HS-27A (cell line): ENCODE data around the gene TAF1A.
"Not testable (repeated sequence)": the region's sequence is repeated elsewhere in the genome, so short reads cannot be mapped to it uniquely, and the experiment has no call there.

Experiments
- DNase-seq: peaks from one replicate; pipeline ENCODE4 v3.0.0-alpha.2; 2012; ENCODE audit warnings: low read depth, missing footprints

The TAF1A gene

DNA sequence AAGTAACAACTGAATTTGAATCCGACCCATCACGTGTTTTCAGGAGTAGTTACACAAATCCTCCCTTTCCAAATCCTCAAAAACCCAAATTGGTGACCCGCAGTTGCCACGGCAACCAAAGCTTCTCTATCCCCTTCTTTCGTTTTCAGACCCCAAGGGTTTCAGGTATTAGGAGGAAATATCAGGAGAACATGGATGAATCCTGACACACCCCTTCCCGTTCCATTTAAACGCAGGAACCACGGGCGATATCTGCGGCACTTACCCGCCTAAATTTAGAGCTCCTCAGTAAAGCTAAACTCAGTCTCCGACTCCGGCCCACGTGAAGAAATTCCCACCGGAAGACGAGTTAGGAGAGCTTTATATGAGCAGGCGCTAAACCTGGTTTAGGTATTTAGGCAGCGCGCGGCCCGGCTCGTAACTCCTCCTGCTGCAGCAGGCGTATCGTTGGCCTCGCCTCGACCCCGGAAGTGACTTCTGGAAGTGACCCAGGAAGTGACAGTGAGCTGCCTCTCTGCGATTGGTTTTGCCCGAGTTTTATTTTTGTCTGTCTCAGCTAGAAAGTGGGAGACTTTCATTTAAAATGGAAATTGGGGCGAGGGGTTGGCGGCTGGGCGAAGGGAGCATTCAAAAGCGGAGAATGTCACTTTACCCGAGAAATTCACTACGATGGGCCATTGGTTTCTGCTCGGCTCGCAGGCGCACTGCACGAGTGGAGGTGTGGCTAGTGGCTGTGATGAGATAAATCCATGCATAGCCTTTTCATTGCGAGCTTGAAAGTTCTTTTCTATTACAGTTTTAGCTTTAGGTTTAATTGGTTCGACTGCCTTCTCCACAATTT, at the start of gene TAF1A:
TSS of gene TAF1A (minus strand) at position 472 of the 841 bp plus-strand sequence.
- DNase-seq, result peak; percentile 41

DNA sequence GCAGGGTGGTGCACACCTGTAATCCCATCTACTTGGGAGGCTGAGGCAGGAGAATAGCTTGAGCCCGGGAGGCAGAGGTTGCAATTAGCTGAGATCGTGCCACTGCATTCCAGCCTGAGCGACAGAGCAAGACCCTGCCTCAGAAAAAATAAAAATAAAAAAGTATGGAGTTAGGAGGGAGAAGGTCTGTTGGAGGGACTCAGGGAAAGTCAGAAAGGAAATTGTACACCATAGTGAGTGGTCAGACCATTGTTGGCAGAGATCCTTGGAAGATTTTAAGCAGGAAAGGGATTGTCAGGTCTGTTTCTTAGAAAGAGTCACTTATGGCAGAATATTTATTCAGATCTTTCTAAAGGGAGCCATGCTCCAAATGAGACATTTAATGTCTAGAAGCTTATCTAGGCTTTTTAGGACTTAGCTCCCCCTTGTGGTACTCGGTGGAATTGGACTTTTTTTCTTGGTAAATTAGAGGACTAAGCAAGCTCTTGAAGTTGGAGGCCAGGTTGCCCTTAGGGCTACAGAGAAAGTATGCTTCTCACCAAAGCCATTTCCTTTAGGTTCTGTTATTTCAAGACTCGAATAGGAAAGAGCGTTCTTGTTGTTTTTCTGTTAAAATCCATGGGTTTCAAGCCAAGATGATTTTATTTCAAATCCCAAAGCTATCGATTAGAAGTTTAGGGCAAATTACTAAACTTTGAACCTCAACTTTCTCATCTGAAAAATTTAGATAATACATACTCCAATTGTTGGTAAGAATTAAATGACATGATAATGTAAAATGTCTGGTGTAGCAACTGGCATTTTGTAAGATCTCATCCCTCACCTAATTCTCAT, 44.7 kb upstream of the TAF1A start:
- DNase-seq, result peak; percentile 68

DNA sequence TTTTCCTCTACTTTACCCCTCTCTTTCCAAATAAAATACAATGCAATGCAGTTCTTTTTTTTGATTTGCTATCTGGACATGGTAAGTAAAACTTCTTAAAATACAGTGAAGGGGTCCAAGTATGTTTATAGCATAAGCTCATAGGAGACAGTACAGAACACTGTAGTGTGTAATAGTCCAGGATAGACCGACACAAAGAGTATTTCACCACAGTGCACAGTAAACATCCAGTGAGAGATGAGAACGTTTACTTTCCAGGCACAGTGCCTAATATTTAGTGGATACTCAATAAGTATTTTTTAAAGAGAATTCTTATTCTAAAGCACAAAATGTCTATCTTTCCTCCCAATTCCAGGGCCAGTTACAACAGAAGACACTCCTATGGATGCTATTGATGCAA, 43.0 kb upstream of the TAF1A start:
- DNase-seq, result no peak

DNA sequence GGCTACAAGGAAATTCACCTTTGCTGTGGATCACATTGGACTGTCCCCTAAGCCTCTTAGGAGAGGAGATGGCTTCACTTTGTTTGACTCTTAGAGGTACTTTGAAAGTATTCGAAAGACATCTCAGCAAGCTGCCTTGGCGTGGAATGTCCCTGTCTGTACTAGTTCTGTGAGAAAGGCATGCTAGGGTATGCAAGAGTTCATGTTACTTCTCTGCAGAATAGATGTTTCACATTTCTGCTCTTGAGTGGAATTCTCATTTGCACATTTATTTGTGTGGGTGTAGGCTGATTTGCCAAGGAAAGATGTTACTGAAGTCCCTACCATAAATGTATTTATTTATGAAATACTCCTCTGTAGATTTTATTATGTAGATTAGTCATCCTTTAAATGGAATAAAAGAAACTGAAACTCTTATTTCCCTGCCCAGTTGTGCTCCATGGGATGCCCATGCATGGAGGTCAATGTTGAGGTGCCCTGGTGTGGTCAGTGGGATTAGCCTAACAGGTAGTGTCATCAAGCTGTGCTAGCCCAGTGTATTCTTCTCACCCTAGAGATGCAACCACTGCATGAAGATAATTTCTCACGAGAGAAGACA, 42.0 kb upstream of the TAF1A start:
- DNase-seq, result no peak

DNA sequence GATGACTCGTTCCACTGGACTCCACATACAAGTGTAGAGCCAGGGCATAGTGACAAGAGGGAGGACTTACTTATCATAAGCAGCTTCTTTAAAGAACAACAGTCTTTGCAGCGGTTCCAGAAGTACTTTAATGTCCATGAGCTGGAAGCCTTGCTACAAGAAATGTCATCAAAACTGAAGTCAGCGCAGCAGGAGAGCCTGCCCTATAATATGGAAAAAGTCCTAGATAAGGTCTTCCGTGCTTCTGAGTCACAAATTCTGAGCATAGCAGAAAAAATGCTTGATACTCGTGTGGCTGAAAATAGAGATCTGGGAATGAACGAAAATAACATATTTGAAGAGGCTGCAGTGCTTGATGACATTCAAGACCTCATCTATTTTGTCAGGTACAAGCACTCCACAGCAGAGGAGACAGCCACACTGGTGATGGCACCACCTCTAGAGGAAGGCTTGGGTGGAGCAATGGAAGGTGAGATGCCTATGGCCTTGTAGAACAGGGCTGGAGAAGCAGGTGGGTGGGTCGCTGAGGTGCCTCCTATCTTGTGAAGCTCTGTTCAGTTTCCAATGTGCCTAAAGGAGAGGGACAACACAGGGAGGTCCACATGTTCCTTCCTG, 40.3 kb upstream of the TAF1A start:
- DNase-seq, result no peak

DNA sequence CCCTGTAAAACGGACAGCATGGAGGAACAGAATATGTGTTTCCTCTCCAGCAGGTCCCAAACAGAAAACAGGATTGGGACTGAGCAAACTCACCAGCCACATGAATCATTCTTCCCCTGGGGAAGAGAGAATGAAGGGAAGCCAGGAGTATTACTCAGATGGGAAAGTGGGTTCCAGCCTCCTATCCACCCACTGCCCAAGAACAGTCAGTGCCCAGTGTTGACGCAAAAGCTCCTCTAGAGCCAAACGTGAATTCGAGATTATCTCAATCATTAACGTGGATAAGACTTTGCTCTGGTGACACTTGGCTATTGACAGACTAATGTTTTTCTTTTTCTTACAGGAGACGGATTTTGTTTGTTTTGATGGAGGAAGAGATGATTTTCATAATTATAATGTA, 37.5 kb upstream of the TAF1A start:
- DNase-seq, result no peak

DNA sequence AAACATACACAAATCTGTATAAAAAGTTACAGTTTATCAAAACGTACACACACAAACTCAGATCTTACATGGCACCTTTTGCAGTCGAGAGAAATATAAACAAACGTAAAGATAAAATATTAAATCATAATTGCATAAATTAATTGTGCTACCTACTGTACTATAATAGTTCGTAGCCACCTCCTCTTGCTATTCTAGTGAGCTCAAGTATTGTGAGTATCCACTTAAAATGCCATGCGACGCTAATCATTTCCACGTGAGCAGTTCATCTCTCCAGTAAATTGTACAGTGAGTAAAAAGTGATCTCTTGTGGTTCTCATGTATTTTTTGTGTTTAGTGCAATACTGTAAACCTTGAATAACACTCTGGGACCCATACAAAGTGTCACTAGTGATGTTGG, 34.5 kb upstream of the TAF1A start:
- no peak for DNase-seq

DNA sequence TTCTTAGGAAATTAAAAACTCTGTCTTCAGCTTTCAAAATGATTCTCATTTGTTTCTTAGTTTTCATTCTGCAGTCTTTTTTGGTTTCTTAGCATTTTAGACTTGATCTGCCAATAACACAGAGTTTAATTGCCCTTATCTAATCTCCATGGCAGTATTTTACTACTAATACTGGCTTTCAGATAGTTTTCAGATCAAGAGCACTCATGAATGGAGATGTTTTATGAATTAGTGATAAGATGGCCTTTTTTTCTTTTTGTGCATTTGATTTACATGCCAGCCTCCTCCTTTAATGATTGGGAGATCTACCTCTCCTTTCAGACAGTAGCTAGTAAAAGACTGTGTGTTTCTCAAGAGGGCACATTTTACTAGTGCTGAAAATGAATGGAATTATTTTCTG, 33.7 kb upstream of the TAF1A start:
- DNase-seq, result no peak

DNA sequence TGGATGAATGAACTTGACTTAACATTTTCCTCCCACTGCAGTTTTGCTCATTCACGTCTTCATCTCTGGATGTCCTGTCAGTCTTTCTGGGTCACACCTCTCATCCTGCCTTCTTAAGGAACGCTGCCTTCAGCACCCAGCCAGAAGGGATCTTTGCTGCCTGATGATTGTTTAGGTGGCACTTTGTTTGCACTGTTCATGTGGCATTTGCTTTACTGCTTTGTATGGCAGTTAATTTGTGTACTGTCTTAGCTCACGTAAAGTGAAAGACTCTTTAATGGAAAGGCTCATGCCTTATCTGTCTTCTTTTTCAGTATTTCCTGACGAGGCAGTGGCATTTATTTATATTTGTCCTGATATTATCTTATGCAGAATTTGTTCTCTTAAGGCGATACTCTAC, 33.0 kb upstream of the TAF1A start:
- DNase-seq, result no peak

DNA sequence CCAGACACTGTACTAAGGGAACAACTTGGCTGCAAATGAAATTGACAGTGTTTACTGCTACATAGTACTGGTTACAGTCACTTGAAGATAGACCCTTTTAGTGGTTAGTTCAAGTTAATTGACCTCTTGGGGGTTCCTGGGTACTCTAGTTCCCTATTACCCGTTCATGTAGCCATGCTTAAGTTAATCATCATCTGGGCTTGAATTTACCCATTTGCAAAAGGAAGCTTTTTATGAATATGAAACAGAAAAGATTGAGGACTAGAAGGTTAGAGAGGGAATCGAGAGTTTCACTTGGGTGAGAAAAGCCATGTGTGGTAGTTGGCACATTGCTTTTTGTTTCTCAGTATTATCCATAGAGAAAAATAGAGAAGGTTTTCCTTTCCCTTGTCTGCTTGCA, 30.8 kb upstream of the TAF1A start:
- no peak for DNase-seq

DNA sequence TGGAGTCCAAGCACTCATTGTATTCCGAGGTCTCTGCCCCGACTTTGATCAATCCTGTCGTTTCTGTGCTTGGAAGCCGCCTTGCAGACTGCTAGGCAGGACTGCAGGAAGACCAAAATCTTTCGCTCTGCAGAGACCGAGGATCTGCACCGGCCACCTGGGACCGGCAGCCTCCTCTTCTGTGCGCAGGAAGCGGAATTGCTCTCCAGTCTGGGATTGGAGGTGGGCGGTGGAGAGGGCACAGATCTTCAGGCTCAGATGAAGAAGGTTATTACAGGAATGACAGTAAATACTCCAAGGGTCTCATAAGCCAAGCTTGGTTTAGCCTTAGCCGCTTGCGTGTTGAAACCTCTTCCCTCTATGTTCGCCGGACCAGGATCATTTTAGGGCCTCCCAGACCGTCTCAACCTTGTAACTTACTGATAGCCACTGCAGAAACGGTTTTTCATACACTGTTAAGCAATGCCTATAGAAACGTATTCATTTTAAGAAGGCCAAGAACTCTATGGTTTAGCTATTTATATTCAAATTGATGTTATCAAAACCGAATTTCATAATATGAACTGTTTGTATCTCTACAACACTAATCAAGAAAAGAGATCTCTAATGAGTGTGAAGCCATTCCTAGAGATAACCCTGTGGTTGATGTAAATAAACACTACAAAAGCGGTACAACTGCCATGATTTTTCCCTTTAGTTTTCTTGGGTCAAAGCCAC, 29.3 kb upstream of the TAF1A start:
- peak; percentile 14 for DNase-seq

DNA sequence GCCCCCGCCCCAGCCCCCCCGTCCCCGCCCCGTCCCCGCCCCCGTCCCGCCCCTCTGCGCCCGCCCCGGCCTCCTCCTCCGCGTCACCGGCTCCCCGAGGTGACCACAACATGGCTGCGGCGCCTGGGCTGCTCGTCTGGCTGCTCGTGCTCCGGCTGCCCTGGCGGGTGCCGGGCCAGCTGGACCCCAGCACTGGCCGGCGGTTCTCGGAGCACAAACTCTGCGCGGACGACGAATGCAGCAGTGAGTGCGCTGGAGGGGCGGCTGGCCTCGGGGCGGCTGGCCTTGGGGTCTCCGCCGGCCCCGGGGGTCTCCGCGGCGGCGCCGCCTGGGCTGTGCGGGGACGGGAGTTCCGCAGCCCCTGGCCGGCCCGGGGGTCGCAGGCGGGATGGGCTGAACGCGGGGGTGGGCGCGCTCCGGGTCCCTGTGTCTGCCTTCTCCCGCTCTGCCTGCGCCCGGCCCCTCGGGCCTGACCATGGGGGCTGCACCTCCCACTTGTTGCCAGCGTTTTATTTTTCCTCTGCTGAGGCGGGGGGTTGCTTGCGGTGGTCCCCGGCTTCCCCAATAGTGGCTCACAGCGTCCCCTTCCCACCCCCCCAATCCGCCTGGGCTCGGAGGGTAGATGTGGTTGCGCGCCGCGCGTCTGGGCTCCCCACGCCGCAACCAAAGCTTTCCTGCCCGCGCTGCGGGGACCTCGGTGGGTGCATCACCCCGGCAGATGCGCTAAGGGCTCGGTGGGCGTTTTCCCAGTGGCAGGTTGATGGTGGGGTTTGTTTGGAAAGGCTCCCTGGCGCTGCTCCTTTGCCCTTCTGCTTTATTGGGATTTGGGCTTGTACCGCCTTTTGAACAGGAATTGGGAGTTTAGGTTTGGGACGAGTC, 28.5 kb upstream of the TAF1A start, which contains the start of gene MIA3:
TSS of gene MIA3 (plus strand) at position 97 of the 879 bp plus-strand sequence. CDS start at position 111, 14 bp downstream.
- DNase-seq, result no peak

DNA sequence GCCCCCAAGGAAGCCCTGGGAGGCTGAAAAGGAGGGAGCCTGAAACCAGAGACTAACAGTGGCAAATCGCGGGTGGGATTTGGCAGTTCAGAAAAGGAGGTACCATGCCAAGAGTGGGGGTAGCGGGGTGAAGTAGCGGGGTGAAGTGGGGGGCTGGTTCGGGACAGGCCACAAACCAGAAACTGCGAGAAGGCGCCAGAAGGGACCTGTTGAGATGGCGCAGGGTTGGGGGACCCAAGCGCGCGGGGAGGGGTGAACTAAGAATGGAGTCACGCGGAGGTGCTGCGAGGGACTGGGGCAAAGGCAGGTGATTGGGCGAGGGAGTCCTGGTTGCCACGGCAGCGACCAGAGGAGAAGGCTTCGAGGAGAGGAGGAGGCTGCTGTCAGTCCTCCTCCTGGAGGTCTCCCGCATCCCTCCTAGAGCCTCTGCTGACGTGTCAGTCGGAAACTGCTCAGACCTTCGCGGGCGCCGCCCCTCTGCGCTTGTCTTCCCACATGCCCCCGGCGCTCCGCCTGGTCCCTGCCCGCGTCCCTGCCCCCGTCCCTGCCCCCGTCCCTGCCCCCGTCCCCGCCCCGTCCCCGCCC, 27.7 kb upstream of the TAF1A start:
- DNase-seq, result peak; percentile 77

DNA sequence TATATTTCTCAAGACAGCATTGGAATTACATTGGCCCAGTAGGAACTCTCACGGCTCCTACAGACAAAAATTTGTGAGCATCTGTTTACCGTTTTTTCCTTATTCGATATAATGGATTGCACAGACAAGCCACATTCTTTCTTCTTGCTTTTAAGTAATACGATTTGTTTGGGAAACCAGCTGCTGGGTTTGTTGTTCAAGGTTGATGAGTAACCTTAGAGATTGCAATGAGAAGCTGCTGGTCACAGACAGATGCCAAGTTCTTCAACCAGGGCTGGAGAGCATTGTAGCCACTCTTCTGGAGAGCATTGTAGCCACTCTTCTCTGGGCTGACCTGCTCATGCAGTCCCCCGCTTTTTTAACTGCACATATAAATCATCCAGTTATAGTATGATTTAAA, 26.8 kb upstream of the TAF1A start:
- DNase-seq, result no peak

DNA sequence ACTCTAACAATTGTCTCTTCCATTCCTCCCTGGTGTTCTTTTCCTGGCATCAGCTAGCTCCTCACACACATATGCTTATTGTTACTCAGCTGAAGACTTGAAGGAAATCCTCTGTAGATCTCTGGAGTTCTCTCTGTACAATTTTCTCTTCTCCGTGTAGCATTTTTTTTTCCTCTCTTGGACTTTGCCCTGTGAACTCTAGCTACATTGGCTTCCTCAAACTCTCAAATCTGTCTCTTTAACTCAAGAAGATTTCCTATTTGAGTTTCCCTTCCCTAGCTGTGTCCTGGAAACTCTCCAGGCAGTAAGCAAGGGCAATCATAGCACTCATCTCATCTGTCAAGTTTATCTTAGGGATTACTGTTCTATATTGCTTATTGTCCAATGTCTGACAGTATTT, 23.9 kb upstream of the TAF1A start:
- DNase-seq, result no peak

DNA sequence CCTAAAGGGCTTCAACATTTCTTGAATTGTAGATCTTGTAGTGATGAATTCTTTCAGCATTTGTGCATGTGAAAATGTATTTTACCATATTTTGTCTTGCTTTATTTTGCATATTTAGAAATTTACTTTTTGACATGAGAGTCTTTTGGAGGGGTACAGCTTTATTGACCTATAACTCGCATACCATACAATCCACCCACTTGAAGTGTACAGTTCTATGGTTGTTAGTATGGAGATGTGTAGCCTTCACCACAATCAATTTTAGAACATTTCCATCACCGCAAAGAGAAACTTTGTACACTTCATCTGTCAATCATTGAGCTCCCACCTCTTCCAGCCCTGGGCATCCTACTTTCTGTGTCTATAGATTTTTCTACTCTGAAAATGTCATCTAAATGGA, 21.0 kb upstream of the TAF1A start:
- DNase-seq, result no peak

DNA sequence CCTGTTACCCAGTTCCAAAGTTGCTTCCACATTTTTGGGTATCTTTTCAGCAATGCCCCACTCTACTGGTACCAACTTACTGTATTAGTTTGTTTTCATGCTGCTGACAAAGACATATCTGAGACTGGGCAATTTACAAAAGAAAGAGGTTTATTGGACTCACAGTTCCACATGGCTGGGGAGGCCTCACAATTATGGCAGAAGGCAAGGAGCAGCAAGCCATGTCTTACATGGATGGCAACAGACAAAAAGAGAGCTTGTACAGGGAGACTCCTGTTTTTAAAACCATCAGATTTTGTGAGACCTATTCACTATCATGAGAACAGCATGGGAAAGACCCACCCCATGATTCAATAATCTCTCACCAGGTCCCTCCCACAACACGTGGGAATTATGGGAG, 19.4 kb upstream of the TAF1A start:
- DNase-seq, result not testable (repeated sequence)

DNA sequence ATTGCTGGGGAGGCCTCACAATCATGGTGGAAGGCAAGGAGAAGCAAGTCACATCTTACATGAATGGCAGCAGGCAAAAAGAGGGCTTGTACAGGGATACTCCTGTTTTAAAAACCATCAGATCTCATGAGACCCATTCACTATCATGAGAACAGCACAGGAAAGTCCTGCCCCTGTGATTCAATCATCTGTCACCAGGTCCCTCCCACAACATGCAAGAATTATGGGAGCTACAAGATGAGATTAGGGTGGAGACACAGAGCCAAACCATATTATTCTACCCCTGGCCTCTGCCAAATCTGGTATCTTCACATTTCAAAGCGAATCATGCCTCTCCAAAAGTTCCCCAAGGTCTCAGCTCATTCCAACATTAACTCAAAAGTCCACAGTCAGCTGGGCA, 17.0 kb upstream of the TAF1A start:
- DNase-seq, result no peak

DNA sequence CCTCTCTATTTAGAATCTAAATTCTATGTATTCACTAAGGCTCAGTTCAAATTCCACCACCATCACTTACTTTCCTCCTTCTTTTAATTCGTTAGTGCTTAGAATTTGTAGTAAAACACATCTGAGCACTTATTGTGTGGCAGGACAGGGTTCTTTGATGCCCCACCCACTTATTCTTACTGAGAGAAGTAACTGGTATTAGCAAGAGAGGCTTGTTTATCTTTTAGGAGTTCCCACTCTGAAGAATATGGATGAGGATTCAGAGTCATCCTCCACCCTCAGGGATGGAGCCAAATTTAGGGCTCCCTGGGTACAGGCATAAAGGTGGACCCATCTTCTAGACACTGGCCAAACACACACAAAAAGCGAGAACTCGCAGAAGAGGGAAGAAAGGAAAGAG, 11.5 kb upstream of the TAF1A start:
- no peak for DNase-seq

DNA sequence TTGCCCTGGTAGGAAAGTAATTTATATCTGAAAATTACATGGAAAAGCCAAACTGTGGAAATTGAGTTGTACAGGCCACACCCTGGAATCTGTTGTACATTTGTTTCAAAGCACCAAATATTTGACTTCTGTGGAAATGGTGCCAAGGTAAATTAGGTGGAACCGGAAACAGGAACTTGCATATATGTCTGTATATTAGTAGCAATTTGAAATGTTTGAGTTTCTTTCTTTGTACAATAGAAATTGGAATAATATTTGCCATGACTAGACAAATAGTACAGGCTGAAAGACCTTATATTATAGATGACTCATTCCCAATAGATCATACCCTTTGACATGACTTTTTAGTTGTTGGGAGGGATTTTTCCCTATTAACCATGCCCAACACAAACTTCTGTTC, 10.5 kb upstream of the TAF1A start:
- no peak for DNase-seq
